C4-2B (cell line): Measurements from ENCODE around the gene PPP1R13B.

Source experiments
- ZFX ChIP-seq: fragments of 450-650 bp; IDR thresholded peaks from 2 replicates; pipeline ENCODE4 v1.6.1; 2017
- TF ChIP-seq, protein P1 (sequence below): fragments of 450-650 bp; conservative IDR thresholded peaks from 2 replicates; pipeline ENCODE4 v1.5.1; 2017; ENCODE audit warnings: mild to moderate bottlenecking

DNA sequence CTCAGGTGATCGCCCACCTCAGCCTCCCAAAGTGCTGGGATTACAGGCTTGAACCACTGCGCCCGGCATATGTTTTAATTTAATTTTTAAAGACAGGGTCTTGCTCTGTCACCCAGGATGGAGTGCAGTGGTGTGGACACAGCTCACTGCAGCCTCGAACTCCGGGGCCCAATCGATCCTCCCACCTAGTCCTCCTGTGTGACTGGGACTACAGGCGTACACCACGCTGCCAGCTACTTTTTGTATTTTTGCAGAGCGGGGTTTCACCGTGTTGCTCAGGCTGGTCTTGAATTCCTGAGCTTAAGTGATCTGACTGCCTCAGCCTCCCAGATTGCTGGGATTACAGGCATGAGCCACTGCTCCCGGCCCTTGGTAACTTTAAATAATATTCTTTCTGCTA is 30.8 kb upstream of the PPP1R13B start:
- TF ChIP-seq, protein P1, sequence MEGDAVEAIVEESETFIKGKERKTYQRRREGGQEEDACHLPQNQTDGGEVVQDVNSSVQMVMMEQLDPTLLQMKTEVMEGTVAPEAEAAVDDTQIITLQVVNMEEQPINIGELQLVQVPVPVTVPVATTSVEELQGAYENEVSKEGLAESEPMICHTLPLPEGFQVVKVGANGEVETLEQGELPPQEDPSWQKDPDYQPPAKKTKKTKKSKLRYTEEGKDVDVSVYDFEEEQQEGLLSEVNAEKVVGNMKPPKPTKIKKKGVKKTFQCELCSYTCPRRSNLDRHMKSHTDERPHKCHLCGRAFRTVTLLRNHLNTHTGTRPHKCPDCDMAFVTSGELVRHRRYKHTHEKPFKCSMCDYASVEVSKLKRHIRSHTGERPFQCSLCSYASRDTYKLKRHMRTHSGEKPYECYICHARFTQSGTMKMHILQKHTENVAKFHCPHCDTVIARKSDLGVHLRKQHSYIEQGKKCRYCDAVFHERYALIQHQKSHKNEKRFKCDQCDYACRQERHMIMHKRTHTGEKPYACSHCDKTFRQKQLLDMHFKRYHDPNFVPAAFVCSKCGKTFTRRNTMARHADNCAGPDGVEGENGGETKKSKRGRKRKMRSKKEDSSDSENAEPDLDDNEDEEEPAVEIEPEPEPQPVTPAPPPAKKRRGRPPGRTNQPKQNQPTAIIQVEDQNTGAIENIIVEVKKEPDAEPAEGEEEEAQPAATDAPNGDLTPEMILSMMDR = no peak
- TF ChIP-seq ZFX = no peak
